Astrocyte (in vitro differentiated cells and primary cell): ENCODE measurements around the gene CLCN6. TPM values are rescaled to one million over a fixed set of nuclear protein-coding genes. Genes with fewer than 3 reads are reported as not detected.

Experiments used
- DNase-seq: peaks from one replicate; pipeline ENCODE4 v3.0.0-alpha.2; 2010; ENCODE audit warnings: low read depth
- FAIRE-seq: peaks from 2 replicates; lab custom pipeline; 2011; peaks lifted over from hg19 to GRCh38; lab: Jason Lieb, UNC
- H2AFZ ChIP-seq: 2 replicates; pipeline ENCODE4 v1.6.0; 2012; ENCODE audit warnings: low read depth, low read length, inconsistent platforms
- H3K27ac ChIP-seq: 2 replicates; pipeline ENCODE4 v1.5.1; 2011; ENCODE audit warnings: low read depth, low read length, inconsistent platforms
- H3K27me3 ChIP-seq: 2 replicates; pipeline ENCODE4 v1.6.0; 2011; ENCODE audit warnings: low read length, inconsistent platforms; ENCODE audit not compliant: insufficient read depth
- H3K36me3 ChIP-seq: 2 replicates; pipeline ENCODE4 v1.5.1; 2011; ENCODE audit warnings: low read length, inconsistent platforms; ENCODE audit not compliant: insufficient read depth
- H3K4me1 ChIP-seq: 2 replicates; pipeline ENCODE4 v1.5.1; 2011; ENCODE audit warnings: low read length, inconsistent platforms; ENCODE audit not compliant: insufficient read depth
- H3K4me2 ChIP-seq: 2 replicates; pipeline ENCODE4 v1.6.0; 2012; ENCODE audit warnings: low read length, inconsistent platforms
- H3K4me3 ChIP-seq: 2 replicates; pipeline ENCODE4 v1.5.1; 2011; ENCODE audit warnings: low read depth, mild to moderate bottlenecking, low read length, inconsistent platforms; ENCODE audit not compliant: insufficient read depth
- H3K79me2 ChIP-seq: 2 replicates; pipeline ENCODE4 v1.6.0; 2012; ENCODE audit warnings: mild to moderate bottlenecking, low read length, inconsistent platforms; ENCODE audit not compliant: insufficient read depth
- H3K9ac ChIP-seq: 2 replicates; pipeline ENCODE4 v1.6.0; 2012; ENCODE audit warnings: mild to moderate bottlenecking, low read length, inconsistent platforms
- H3K9me3 ChIP-seq: 2 replicates; pipeline ENCODE4 v1.5.1; 2012; ENCODE audit warnings: low read depth, mild to moderate bottlenecking, low read length, inconsistent platforms; ENCODE audit not compliant: insufficient read depth
- H4K20me1 ChIP-seq: 2 replicates; pipeline ENCODE4 v1.6.0; 2012; ENCODE audit warnings: low read length, inconsistent platforms; ENCODE audit not compliant: insufficient read depth
- H3K27ac Mint-ChIP-seq: one replicate; pipeline ENCODE4 v1.8.0; 2021; ENCODE audit warnings: mild to moderate bottlenecking, mixed read lengths; ENCODE audit not compliant: unreplicated experiment
- H3K27me3 Mint-ChIP-seq: one replicate; pipeline ENCODE4 v1.8.0; 2021; ENCODE audit warnings: low read depth, mixed read lengths; ENCODE audit not compliant: unreplicated experiment
- H3K36me3 Mint-ChIP-seq: one replicate; pipeline ENCODE4 v1.8.0; 2021; ENCODE audit warnings: low read depth, mixed read lengths; ENCODE audit not compliant: unreplicated experiment
- H3K4me1 Mint-ChIP-seq: one replicate; pipeline ENCODE4 v1.8.0; 2021; ENCODE audit warnings: low read depth, mixed read lengths; ENCODE audit not compliant: unreplicated experiment
- H3K4me3 Mint-ChIP-seq: one replicate; pipeline ENCODE4 v1.8.0; 2021; ENCODE audit warnings: mild to moderate bottlenecking, moderate library complexity, mixed read lengths; ENCODE audit not compliant: unreplicated experiment
- H3K9me3 Mint-ChIP-seq: one replicate; pipeline ENCODE4 v1.8.0; 2021; ENCODE audit warnings: mild to moderate bottlenecking, mixed read lengths; ENCODE audit not compliant: unreplicated experiment
- EZH2 ChIP-seq: IDR thresholded peaks from 2 replicates; pipeline ENCODE4 v1.6.1; 2012; ENCODE audit warnings: mild to moderate bottlenecking, low read length, inconsistent platforms; ENCODE audit not compliant: insufficient read depth
- total RNA-seq: library from RNA; stranded (reverse); gene quantifications from 2 replicates; pipeline ENCODE4 v1.2.1, GENCODE V29; 2021
- TF ChIP-seq, protein P1 (sequence below): IDR thresholded peaks from 2 replicates; pipeline ENCODE4 v1.5.1; 2011; ENCODE audit warnings: low read depth, mild to moderate bottlenecking, inconsistent platforms, low read length, moderate library complexity; ENCODE audit not compliant: insufficient read depth

The CLCN6 gene
- total RNA-seq, 1 donor from 2014 or later = 22.4 TPM

DNA sequence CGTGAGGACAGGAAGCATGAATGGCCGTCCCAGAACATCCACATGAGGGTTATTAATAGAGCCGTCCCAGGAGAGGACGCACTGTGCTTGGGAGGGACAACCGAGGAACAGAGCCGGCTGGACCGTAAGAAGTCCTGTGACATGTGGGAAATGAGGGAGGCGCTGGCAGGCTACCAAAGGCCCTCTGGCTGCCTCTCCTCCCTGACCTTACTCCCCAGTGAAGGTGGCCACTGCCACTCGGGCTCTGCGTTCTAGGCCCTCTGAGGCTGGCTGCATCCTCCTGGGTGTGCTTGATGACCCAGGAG, 68.2 kb downstream of the CLCN6 start:
- Histone ChIP-seq H2AFZ (no peak overlapping the region), H3K27me3 (peaks cover 12% of the 10 kb centered on the region)
- H3K27ac Mint-ChIP-seq = no peak overlapping the region

DNA sequence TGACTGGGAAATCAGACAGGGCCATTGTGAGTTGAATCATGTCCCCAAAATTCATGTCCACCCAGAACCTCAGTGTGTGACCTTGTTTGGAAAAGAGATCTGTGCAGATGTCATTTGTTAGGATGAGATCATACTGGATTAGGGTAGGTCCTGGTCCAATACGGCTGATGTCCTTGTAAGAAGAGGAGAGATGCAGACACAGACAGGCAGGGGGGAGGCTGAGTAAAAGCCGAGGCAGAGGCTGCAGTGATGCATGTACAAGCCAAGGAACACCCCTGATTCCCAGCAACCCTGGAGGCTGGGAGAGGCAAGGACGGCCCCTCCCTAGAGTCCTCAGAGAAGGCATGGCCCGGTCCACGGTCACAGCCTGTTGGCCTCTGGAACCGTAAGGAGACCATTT, 68.6 kb downstream of the CLCN6 start:
- no peaks in the 10 kb centered on the region for H3K4me1 ChIP-seq
- FAIRE-seq = no peak
- no peak overlapping the region for H3K4me3 Mint-ChIP-seq
- H4K20me1 ChIP-seq = no peaks in the 10 kb centered on the region
- H3K27ac Mint-ChIP-seq = no peak overlapping the region
- no peaks in the 10 kb centered on the region for H3K36me3 Mint-ChIP-seq
- no peaks in the 10 kb centered on the region for H3K79me2 ChIP-seq
- no peak overlapping the region for H2AFZ ChIP-seq
- H3K27me3 Mint-ChIP-seq = peaks cover 49% of the 10 kb centered on the region
- TF ChIP-seq, protein P1, sequence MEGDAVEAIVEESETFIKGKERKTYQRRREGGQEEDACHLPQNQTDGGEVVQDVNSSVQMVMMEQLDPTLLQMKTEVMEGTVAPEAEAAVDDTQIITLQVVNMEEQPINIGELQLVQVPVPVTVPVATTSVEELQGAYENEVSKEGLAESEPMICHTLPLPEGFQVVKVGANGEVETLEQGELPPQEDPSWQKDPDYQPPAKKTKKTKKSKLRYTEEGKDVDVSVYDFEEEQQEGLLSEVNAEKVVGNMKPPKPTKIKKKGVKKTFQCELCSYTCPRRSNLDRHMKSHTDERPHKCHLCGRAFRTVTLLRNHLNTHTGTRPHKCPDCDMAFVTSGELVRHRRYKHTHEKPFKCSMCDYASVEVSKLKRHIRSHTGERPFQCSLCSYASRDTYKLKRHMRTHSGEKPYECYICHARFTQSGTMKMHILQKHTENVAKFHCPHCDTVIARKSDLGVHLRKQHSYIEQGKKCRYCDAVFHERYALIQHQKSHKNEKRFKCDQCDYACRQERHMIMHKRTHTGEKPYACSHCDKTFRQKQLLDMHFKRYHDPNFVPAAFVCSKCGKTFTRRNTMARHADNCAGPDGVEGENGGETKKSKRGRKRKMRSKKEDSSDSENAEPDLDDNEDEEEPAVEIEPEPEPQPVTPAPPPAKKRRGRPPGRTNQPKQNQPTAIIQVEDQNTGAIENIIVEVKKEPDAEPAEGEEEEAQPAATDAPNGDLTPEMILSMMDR = no peak
- TF ChIP-seq EZH2 = no peak
- H3K4me2 ChIP-seq = no peak overlapping the region
- no peaks in the 10 kb centered on the region for H3K9me3 Mint-ChIP-seq
- peaks cover 12% of the 10 kb centered on the region for H3K27me3 ChIP-seq
- H3K4me1 Mint-ChIP-seq = no peaks in the 10 kb centered on the region
- no peaks in the 10 kb centered on the region for H3K9me3 ChIP-seq
- no peaks in the 10 kb centered on the region for H3K36me3 ChIP-seq
- no peak overlapping the region for H3K4me3 ChIP-seq
- DNase-seq = no peak
- H3K27ac ChIP-seq = no peak overlapping the region
- H3K9ac ChIP-seq = no peak overlapping the region

More for the DNA sequence above, 68.2 kb downstream of the CLCN6 start:
- Mint-ChIP-seq H3K27me3 (peaks cover 51% of the 10 kb centered on the region), H3K9me3 (no peaks in the 10 kb centered on the region), H3K4me3 (no peak overlapping the region), H3K4me1 (no peaks in the 10 kb centered on the region), H3K36me3 (no peaks in the 10 kb centered on the region)
- no peaks in the 10 kb centered on the region for H3K79me2 ChIP-seq
- no peaks in the 10 kb centered on the region for H4K20me1 ChIP-seq
- no peak for TF ChIP-seq EZH2
- TF ChIP-seq, protein P1 = no peak
- no peak overlapping the region for H3K9ac ChIP-seq
- H3K4me2 ChIP-seq = no peak overlapping the region
- no peak overlapping the region for H3K4me3 ChIP-seq
- DNase-seq (no peak), FAIRE-seq (no peak)
- H3K9me3 ChIP-seq = no peaks in the 10 kb centered on the region
- H3K4me1 ChIP-seq = no peaks in the 10 kb centered on the region
- H3K36me3 ChIP-seq = no peaks in the 10 kb centered on the region
- no peak overlapping the region for H3K27ac ChIP-seq

DNA sequence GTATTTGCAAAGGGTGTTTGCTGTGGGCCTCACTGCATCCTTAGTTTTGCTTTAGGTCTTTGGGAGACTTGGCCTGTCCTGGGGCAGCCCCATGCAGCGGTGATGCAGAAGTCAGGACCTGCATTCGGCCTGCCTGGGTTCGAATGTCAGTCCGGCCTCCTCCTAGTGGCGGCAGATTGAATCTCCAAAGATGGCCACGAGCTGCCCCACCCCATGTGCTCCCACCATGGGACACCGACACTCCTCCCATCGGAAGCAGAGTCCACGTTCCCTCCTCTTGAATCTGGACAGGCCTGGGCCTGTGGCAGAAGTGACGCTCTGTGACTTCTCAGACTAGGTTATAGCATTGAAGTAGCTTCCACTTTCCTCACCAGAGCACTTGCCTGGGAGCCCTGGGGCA, 69.1 kb downstream of the CLCN6 start:
- H3K4me3 ChIP-seq = no peak overlapping the region
- TF ChIP-seq, protein P1 = no peak
- TF ChIP-seq EZH2 = no peak
- no peak overlapping the region for H3K4me2 ChIP-seq
- Mint-ChIP-seq H3K27ac (no peak overlapping the region), H3K4me3 (no peak overlapping the region), H3K4me1 (no peaks in the 10 kb centered on the region), H3K27me3 (peaks cover 45% of the 10 kb centered on the region), H3K9me3 (no peaks in the 10 kb centered on the region), H3K36me3 (no peaks in the 10 kb centered on the region)
- H3K4me1 ChIP-seq = no peaks in the 10 kb centered on the region
- H3K36me3 ChIP-seq = no peaks in the 10 kb centered on the region
- no peak overlapping the region for H2AFZ ChIP-seq
- no peaks in the 10 kb centered on the region for H4K20me1 ChIP-seq
- no peak overlapping the region for H3K9ac ChIP-seq
- no peaks in the 10 kb centered on the region for H3K79me2 ChIP-seq
- FAIRE-seq (no peak), DNase-seq (no peak)
- H3K27ac ChIP-seq = no peak overlapping the region
- H3K27me3 ChIP-seq = peaks cover 12% of the 10 kb centered on the region
- no peaks in the 10 kb centered on the region for H3K9me3 ChIP-seq
